Heart left ventricle (tissue), 13 donors: ENCODE measurements around the gene CETP.

Source experiments
- CTCF ChIP-seq, 12 donors: fragments of 200-600 bp; sonication (generic) in 4 of 12; IDR thresholded peaks; one replicate each; pipeline versions ENCODE4 v1.5.0 to v1.8.0; 2018 to 2022; ENCODE audit warnings: antibody characterized with exemption in 12 of 12, mild to moderate bottlenecking in 5 of 12
- POLR2A ChIP-seq, 2 donors: fragments of 450-650 bp; IDR thresholded peaks; one replicate each; pipeline ENCODE4 v1.6.1; 2017; ENCODE audit warnings: antibody characterized with exemption in 2 of 2, mild to moderate bottlenecking in 2 of 2, moderate library complexity in 2 of 2
- donor health status: ischemic (EF 13 %, LVEDD 7.1; RV severe dilation, severe dysfunction).
- donor health status: DM: no; HTN: yes; CAD: no.
- donor health status: DM: no; HTN: no; CAD: no.
- donor health status: ischemic (EF 25% LVEDD 6.9; RV normal size, moderate dysfunction).
- donor health status: ischemic (EF 25% LVEDD 5.7; RV mildly dilated, moderate dysfunction).
- donor health status: ischemic (EF 35%, LVEDD 5.7; RV mildly dilated, moderate dysfunction).
- donor health status: nonischemic (EF 11% LVEDD 7.7; RV severe dilation, severe dysfunction).
- donor health status: DM: yes; HTN: yes; CAD: no.
- donor health status: PGD.
- donor health status: ischemic (EF 29% LVEDD 5.4; RV normal size, mild dysfunction).
- donor health status: nonischemic (EF 23%, LVEDD 6.1; RV moderate dilation, normal function).

- TF ChIP-seq CTCF (IDR thresholded peaks at IDR 0.05), result no peak
- TF ChIP-seq POLR2A (IDR thresholded peaks at IDR 0.05), result no peak
Measured at GRCh38 chr16:57026778-57027062, 65.0 kb downstream of the CETP start.
